ENCODE results near the gene SLC12A9.

SLC12A9 gene

DNA sequence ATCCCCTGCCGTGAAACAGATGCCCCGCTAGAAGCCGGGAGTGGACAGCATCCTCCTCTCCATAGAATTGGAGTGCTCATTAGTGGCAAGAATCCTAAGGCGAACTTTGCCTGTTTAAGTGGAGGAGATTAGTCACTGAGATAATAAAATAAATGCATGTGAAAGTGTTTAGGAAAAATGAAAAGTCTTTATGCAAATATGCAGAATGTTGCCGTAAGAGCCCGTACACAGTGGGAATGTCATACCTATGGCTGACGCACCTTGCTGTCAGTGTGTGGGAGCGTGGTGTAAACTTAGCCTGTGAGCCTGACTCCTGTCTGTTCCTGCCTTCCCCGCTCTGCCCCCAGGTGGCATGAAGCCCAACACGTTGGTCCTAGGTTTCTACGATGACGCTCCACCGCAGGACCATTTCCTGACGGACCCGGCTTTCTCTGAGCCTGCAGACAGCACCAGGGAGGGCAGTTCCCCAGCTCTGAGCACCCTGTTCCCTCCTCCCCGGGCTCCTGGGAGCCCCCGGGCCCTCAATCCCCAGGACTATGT, 12.9 kb downstream of the SLC12A9 start:
- Histone ChIP-seq H3K79me2 (ENCODE audit: insufficient read depth, low read length) (peaks cover 36% of the 10 kb centered on the region), H3K27me3 (ENCODE audit: insufficient read depth, low read length, poor library complexity) (no peaks in the 10 kb centered on the region), H3K4me1 (ENCODE audit: insufficient read depth, low read length) (peaks cover 26% of the 10 kb centered on the region), H3K9ac (ENCODE audit: low read depth, low read length) (no peak overlapping the region), H3K36me3 (ENCODE audit: insufficient read depth, low read length) (peaks cover 41% of the 10 kb centered on the region), H3K27ac (ENCODE audit: low read length) (no peak overlapping the region), H3K9me3 (ENCODE audit: insufficient read depth, low read length, severe bottlenecking) (no peaks in the 10 kb centered on the region), H3K4me3 (ENCODE audit: low read depth in 1 of 2, low read length in 2 of 2) (no peak overlapping the region), H2AFZ (ENCODE audit: low read depth, low read length) (no peak overlapping the region), H3K4me2 (ENCODE audit: insufficient read depth, low read length) (no peak overlapping the region), H4K20me1 (ENCODE audit: insufficient read depth, low read length) (0 out of 2 replicates have a peak, but pooled peaks cover 5% of the 10 kb centered on the region)
- no peak for DNase-seq
- no peak for ATAC-seq (ENCODE audit: insufficient read depth, low read depth)
- TF ChIP-seq, protein P1, sequence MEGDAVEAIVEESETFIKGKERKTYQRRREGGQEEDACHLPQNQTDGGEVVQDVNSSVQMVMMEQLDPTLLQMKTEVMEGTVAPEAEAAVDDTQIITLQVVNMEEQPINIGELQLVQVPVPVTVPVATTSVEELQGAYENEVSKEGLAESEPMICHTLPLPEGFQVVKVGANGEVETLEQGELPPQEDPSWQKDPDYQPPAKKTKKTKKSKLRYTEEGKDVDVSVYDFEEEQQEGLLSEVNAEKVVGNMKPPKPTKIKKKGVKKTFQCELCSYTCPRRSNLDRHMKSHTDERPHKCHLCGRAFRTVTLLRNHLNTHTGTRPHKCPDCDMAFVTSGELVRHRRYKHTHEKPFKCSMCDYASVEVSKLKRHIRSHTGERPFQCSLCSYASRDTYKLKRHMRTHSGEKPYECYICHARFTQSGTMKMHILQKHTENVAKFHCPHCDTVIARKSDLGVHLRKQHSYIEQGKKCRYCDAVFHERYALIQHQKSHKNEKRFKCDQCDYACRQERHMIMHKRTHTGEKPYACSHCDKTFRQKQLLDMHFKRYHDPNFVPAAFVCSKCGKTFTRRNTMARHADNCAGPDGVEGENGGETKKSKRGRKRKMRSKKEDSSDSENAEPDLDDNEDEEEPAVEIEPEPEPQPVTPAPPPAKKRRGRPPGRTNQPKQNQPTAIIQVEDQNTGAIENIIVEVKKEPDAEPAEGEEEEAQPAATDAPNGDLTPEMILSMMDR (IDR thresholded peaks at IDR 0.05; ENCODE audit: borderline replicate concordance, extremely low read depth, low read length, poor library complexity, severe bottlenecking) = no peak
- no peak for TF ChIP-seq EZH2 (IDR thresholded peaks at IDR 0.05; ENCODE audit: borderline replicate concordance, low read depth, low read length, severe bottlenecking)

DNA sequence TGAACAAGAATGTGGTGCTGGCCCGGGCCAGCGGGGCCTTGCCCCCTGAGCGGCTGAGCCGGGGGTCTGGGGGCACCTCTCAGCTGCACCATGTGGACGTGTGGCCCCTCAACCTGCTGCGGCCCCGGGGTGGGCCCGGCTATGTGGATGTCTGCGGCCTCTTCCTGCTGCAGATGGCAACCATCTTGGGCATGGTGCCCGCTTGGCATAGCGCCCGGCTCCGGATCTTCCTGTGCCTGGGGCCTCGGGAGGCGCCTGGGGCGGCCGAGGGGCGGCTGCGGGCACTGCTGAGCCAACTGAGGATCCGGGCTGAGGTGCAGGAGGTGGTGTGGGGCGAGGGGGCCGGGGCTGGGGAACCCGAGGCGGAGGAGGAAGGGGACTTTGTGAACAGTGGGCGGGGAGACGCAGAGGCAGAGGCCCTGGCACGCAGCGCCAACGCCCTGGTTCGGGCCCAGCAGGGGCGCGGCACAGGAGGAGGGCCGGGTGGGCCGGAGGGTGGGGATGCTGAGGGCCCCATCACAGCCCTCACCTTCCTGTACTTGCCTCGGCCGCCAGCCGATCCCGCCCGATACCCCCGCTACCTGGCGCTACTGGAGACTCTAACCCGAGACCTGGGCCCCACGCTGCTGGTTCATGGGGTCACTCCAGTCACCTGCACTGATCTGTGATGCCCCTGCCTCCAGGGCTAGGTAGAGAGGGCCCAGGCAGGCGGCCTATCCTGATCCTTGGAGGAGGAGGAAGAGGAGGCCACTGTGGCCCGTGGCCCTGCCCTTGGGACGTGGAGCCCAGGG, 13.6 kb downstream of the SLC12A9 start:
- Histone ChIP-seq H3K4me3 (ENCODE audit: low read depth in 1 of 2, low read length in 2 of 2) (peak overlapping the region in 1 of 2 experiments; percentile 88; a peak in 2 of 4 replicates), H2AFZ (ENCODE audit: low read depth, low read length) (peak overlapping the region; percentile 74), H3K9ac (ENCODE audit: low read depth, low read length) (peak overlapping the region; percentile 99), H3K27me3 (ENCODE audit: insufficient read depth, low read length, poor library complexity) (no peaks in the 10 kb centered on the region), H3K9me3 (ENCODE audit: insufficient read depth, low read length, severe bottlenecking) (no peaks in the 10 kb centered on the region), H3K27ac (ENCODE audit: low read length) (peak overlapping the region; percentile 96), H4K20me1 (ENCODE audit: insufficient read depth, low read length) (0 out of 2 replicates have a peak, but pooled peaks cover 1% of the 10 kb centered on the region), H3K79me2 (ENCODE audit: insufficient read depth, low read length) (peaks cover 39% of the 10 kb centered on the region), H3K4me1 (ENCODE audit: insufficient read depth, low read length) (peaks cover 26% of the 10 kb centered on the region), H3K4me2 (ENCODE audit: insufficient read depth, low read length) (peak overlapping the region; percentile 89), H3K36me3 (ENCODE audit: insufficient read depth, low read length) (peaks cover 41% of the 10 kb centered on the region)
- DNase-seq = no peak
- no peak for TF ChIP-seq EZH2 (IDR thresholded peaks at IDR 0.05; ENCODE audit: borderline replicate concordance, low read depth, low read length, severe bottlenecking)
- TF ChIP-seq, protein P1 (IDR thresholded peaks at IDR 0.05; ENCODE audit: borderline replicate concordance, extremely low read depth, low read length, poor library complexity, severe bottlenecking) = no peak
- ATAC-seq (ENCODE audit: insufficient read depth, low read depth) = no peak

DNA sequence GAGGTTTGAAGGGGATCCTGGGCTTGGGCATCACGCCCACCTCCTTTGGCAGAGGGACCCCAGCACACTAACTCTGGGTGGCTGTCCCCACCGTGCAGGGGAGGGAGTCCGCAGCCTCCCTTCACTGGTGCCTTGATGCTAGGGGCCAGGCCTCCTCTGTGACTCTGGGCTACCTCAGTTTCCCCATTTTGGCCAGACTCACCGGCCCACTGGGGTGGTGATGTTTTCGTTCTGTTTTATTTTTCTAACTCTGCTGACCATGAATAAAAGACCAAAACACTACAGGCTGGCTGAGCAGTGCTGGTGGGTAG, 14.2 kb downstream of the SLC12A9 start:
- ATAC-seq (ENCODE audit: insufficient read depth, low read depth) = peak; percentile 20
- TF ChIP-seq, protein P1 (IDR thresholded peaks at IDR 0.05; ENCODE audit: borderline replicate concordance, extremely low read depth, low read length, poor library complexity, severe bottlenecking) = no peak
- TF ChIP-seq EZH2 (IDR thresholded peaks at IDR 0.05; ENCODE audit: borderline replicate concordance, low read depth, low read length, severe bottlenecking) = no peak
- H3K27ac ChIP-seq (ENCODE audit: low read length) = peak overlapping the region; percentile 96

More for the DNA sequence above, 14.2 kb downstream of the SLC12A9 start:
- Histone ChIP-seq H3K9me3 (ENCODE audit: insufficient read depth, low read length, severe bottlenecking) (no peaks in the 10 kb centered on the region), H3K4me3 (ENCODE audit: low read depth in 1 of 2, low read length in 2 of 2) (peak overlapping the region; percentile 88 to 90; a peak in 3 of 4 replicates), H3K36me3 (ENCODE audit: insufficient read depth, low read length) (peaks cover 41% of the 10 kb centered on the region), H3K9ac (ENCODE audit: low read depth, low read length) (peak overlapping the region; percentile 99), H3K4me1 (ENCODE audit: insufficient read depth, low read length) (peaks cover 26% of the 10 kb centered on the region), H4K20me1 (ENCODE audit: insufficient read depth, low read length) (no peaks in the 10 kb centered on the region), H3K79me2 (ENCODE audit: insufficient read depth, low read length) (peaks cover 39% of the 10 kb centered on the region), H3K27me3 (ENCODE audit: insufficient read depth, low read length, poor library complexity) (no peaks in the 10 kb centered on the region), H3K4me2 (ENCODE audit: insufficient read depth, low read length) (peak overlapping the region; percentile 89), H2AFZ (ENCODE audit: low read depth, low read length) (peak overlapping the region; percentile 74)
- no peak for DNase-seq

All from DND-41 (cell line).